HEK293 (cell line): Measurements from ENCODE around the gene HES5.

Source experiments
- GLI4 ChIP-seq: fragments of 450-650 bp; formaldehyde crosslinking; IDR thresholded peaks from 2 replicates; pipeline ENCODE4 v1.5.1; 2016; ENCODE audit warnings: missing biosample characterization, missing genetic modification characterization
- SP7 ChIP-seq: fragments of 450-650 bp; formaldehyde crosslinking; IDR thresholded peaks from 2 replicates; pipeline ENCODE4 v1.5.1; 2016; ENCODE audit warnings: missing biosample characterization, missing genetic modification characterization
- ZBTB8A ChIP-seq: fragments of 450-650 bp; formaldehyde crosslinking; IDR thresholded peaks from 2 replicates; pipeline ENCODE4 v1.5.1; 2016; ENCODE audit warnings: missing biosample characterization, missing genetic modification characterization
- ZNF138 ChIP-seq: fragments of 450-650 bp; formaldehyde crosslinking; IDR thresholded peaks from 2 replicates; pipeline ENCODE4 v1.5.1; 2016; ENCODE audit warnings: missing biosample characterization, missing genetic modification characterization, borderline replicate concordance
- ZNF274 ChIP-seq, 2 experiments: fragments of 200-500 bp in 1 of 2; fragments of 450-650 bp in 1 of 2; sonication (Bioruptor generic) in 1 of 2; formaldehyde crosslinking in 1 of 2; IDR thresholded peaks; 2 replicates each; pipeline versions ENCODE4 v1.5.1 to v1.6.1; 2014 to 2016; ENCODE audit warnings: borderline replicate concordance in 1 of 2, inconsistent platforms in 1 of 2, low read length in 1 of 2, missing biosample characterization in 1 of 2, missing genetic modification characterization in 1 of 2
- TF ChIP-seq, protein P1 (sequence below): fragments of 450-650 bp; formaldehyde crosslinking; IDR thresholded peaks from 2 replicates; pipeline ENCODE4 v1.5.1; 2016; ENCODE audit warnings: missing biosample characterization, missing genetic modification characterization
- TF ChIP-seq, protein P2 (sequence below): sonication (generic); formaldehyde crosslinking; IDR thresholded peaks from 2 replicates; pipeline ENCODE4 v1.8.1; 2022; ENCODE audit warnings: mild to moderate bottlenecking, moderate library complexity, missing genetic modification reagents
- TF ChIP-seq, protein P3 (sequence below): fragments of 450-650 bp; formaldehyde crosslinking; IDR thresholded peaks from 2 replicates; pipeline ENCODE4 v1.5.1; 2017; ENCODE audit warnings: missing biosample characterization, mild to moderate bottlenecking, missing genetic modification characterization, moderate library complexity

DNA sequence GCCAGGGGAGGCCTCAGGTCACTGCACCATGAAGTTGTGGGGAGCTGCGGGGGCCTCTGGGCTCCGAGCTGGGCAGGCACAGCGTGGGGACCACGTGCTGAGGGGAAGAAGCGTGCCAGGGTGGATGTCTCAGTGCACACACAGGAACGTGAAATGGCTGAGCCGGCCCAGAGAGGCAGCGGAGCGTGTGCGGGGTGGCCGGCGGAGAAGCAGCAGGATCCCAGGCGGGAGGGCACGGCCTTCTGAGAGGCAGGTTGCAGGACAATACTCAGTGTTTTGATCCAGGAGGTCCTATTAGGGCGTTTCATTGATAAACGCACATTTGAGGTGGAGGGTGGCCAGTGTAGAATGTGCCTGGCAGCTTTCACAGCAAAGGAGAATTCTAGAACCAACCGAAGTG is 39.0 kb upstream of the HES5 start:
- no peak for TF ChIP-seq SP7 (tag by site-specific recombination)
- TF ChIP-seq, protein P1, sequence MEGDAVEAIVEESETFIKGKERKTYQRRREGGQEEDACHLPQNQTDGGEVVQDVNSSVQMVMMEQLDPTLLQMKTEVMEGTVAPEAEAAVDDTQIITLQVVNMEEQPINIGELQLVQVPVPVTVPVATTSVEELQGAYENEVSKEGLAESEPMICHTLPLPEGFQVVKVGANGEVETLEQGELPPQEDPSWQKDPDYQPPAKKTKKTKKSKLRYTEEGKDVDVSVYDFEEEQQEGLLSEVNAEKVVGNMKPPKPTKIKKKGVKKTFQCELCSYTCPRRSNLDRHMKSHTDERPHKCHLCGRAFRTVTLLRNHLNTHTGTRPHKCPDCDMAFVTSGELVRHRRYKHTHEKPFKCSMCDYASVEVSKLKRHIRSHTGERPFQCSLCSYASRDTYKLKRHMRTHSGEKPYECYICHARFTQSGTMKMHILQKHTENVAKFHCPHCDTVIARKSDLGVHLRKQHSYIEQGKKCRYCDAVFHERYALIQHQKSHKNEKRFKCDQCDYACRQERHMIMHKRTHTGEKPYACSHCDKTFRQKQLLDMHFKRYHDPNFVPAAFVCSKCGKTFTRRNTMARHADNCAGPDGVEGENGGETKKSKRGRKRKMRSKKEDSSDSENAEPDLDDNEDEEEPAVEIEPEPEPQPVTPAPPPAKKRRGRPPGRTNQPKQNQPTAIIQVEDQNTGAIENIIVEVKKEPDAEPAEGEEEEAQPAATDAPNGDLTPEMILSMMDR (tag by site-specific recombination): no peak
- TF ChIP-seq ZBTB8A (tag by site-specific recombination): no peak
- TF ChIP-seq ZNF274 (IDR thresholded peaks at IDR 0.05; ENCODE audit: low read length): no peak
- TF ChIP-seq ZNF274 (tag by site-specific recombination; IDR thresholded peaks at IDR 0.05; ENCODE audit: borderline replicate concordance): no peak
- no peak for TF ChIP-seq GLI4
- TF ChIP-seq ZNF138: no peak
- TF ChIP-seq, protein P2, sequence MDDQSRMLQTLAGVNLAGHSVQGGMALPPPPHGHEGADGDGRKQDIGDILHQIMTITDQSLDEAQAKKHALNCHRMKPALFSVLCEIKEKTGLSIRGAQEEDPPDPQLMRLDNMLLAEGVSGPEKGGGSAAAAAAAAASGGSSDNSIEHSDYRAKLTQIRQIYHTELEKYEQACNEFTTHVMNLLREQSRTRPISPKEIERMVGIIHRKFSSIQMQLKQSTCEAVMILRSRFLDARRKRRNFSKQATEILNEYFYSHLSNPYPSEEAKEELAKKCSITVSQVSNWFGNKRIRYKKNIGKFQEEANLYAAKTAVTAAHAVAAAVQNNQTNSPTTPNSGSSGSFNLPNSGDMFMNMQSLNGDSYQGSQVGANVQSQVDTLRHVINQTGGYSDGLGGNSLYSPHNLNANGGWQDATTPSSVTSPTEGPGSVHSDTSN (CRISPR knock-in tag): no peak
- TF ChIP-seq, protein P3, sequence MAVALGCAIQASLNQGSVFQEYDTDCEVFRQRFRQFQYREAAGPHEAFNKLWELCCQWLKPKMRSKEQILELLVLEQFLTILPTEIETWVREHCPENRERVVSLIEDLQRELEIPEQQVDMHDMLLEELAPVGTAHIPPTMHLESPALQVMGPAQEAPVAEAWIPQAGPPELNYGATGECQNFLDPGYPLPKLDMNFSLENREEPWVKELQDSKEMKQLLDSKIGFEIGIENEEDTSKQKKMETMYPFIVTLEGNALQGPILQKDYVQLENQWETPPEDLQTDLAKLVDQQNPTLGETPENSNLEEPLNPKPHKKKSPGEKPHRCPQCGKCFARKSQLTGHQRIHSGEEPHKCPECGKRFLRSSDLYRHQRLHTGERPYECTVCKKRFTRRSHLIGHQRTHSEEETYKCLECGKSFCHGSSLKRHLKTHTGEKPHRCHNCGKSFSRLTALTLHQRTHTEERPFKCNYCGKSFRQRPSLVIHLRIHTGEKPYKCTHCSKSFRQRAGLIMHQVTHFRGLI (tag by site-specific recombination): no peak
